Hepatocyte (in vitro differentiated cells): ENCODE results near the gene CLIC3. TPM values are rescaled to one million over a fixed set of nuclear protein-coding genes. Genes with fewer than 3 reads are reported as not detected.

ENCODE experiments used
- DNase-seq: peaks from one replicate; pipeline ENCODE4 v3.0.0-alpha.2; 2016; ENCODE audit warnings: low spot score
- H2AFZ ChIP-seq: fragments of 200-600 bp; sonication (generic); 2 replicates; pipeline ENCODE4 v1.6.0; 2016; ENCODE audit warnings: antibody characterized with exemption, mild to moderate bottlenecking
- H3K27ac ChIP-seq: fragments of 200-600 bp; sonication (generic); 2 replicates; pipeline ENCODE4 v1.5.1; 2016; ENCODE audit warnings: mild to moderate bottlenecking
- H3K27me3 ChIP-seq: fragments of 200-600 bp; sonication (generic); 2 replicates; pipeline ENCODE4 v1.6.1; 2016
- H3K36me3 ChIP-seq: fragments of 200-600 bp; sonication (generic); replicated peaks from 2 replicates; pipeline ENCODE4 v1.5.1; 2016; ENCODE audit warnings: low read depth; ENCODE audit not compliant: insufficient read depth
- H3K4me1 ChIP-seq: fragments of 200-600 bp; sonication (generic); 2 replicates; pipeline ENCODE4 v1.5.1; 2016; ENCODE audit warnings: mild to moderate bottlenecking, moderate library complexity; ENCODE audit not compliant: insufficient read depth
- H3K4me2 ChIP-seq: fragments of 200-600 bp; sonication (generic); 2 replicates; pipeline ENCODE4 v1.6.0; 2016
- H3K4me3 ChIP-seq: fragments of 200-600 bp; sonication (generic); 2 replicates; pipeline ENCODE4 v1.5.1; 2016; ENCODE audit warnings: mild to moderate bottlenecking
- H3K79me2 ChIP-seq: fragments of 200-600 bp; sonication (generic); 2 replicates; pipeline ENCODE4 v1.6.0; 2017; ENCODE audit warnings: mild to moderate bottlenecking
- H3K9me2 ChIP-seq: fragments of 200-600 bp; sonication (generic); replicated peaks from 2 replicates; pipeline ENCODE4 v1.6.0; 2017; ENCODE audit warnings: mild to moderate bottlenecking; ENCODE audit not compliant: insufficient read depth
- H3K9me3 ChIP-seq: fragments of 200-600 bp; sonication (generic); 2 replicates; pipeline ENCODE4 v1.5.1; 2016; ENCODE audit warnings: low read depth, mild to moderate bottlenecking
- H4K20me1 ChIP-seq: fragments of 200-600 bp; sonication (generic); 2 replicates; pipeline ENCODE4 v1.6.0; 2016; ENCODE audit warnings: mild to moderate bottlenecking; ENCODE audit not compliant: insufficient read depth, poor library complexity, severe bottlenecking
- CTCF ChIP-seq: fragments of 200-600 bp; sonication (generic); IDR thresholded peaks from 2 replicates; pipeline ENCODE4 v1.5.1; 2016; ENCODE audit warnings: antibody characterized with exemption, mild to moderate bottlenecking; ENCODE audit not compliant: poor library complexity
- EZH2 ChIP-seq: fragments of 200-600 bp; sonication (generic); IDR thresholded peaks from 2 replicates; pipeline ENCODE4 v1.6.1; 2016; ENCODE audit warnings: antibody characterized with exemption, mild to moderate bottlenecking, borderline replicate concordance
- EZH2phosphoT487 ChIP-seq: fragments of 200-600 bp; sonication (generic); IDR thresholded peaks from one replicate; pipeline ENCODE4 v1.6.1; 2018; ENCODE audit warnings: antibody characterized with exemption, mild to moderate bottlenecking, low read depth, moderate library complexity; ENCODE audit not compliant: unreplicated experiment, severe bottlenecking
- WGBS: methylation state at CpG from one replicate; pipeline ENCODE4 v1.1.6; 2016; ENCODE audit warnings: low lambda C conversion rate; ENCODE audit errors: missing lambda C conversion rate; 5-methylcytosine and 5-hydroxymethylcytosine counted together
- polyA plus RNA-seq: library from polyadenylated mRNA; unstranded; fragments of >200 nt; fragmentation: Nextera tagmentation; extraction: Ambion mirVana; gene quantifications from 2 replicates; pipeline ENCODE4 v1.2.1, GENCODE V29; 2016
- total RNA-seq: library from RNA; depleted of rRNA; stranded (reverse); fragments of >200 nt; gene quantifications from 2 replicates; pipeline ENCODE4 v1.2.3, GENCODE V29; 2014

CLIC3 gene
- total and polyA plus RNA-seq, 2 experiments from 2014 or later = 6.6 to 45.0 TPM

- H3K27ac ChIP-seq = no peak overlapping the region
- H4K20me1 ChIP-seq = no peaks in the 10 kb centered on the region
- 33% methylated on average over 7 of the region's 33 CpGs for WGBS
- no peaks in the 10 kb centered on the region for H3K79me2 ChIP-seq
- no peak for DNase-seq
- H3K4me1 ChIP-seq = peaks cover 3% of the 10 kb centered on the region
- peaks cover 15% of the 10 kb centered on the region for H3K27me3 ChIP-seq
- no peaks in the 10 kb centered on the region for H3K9me2 ChIP-seq
- H3K4me2 ChIP-seq = peak overlapping the region; percentile 54
- H3K4me3 ChIP-seq = no peak overlapping the region
- H3K36me3 ChIP-seq = no peaks in the 10 kb centered on the region
- no peaks in the 10 kb centered on the region for H3K9me3 ChIP-seq
- TF ChIP-seq EZH2phosphoT487 (no peak), EZH2 (no peak), CTCF (no peak)
- no peak overlapping the region for H2AFZ ChIP-seq
Measured at GRCh38 chr9:136985853-136986252, 10.5 kb downstream of the CLIC3 start.

GRCh38 chr9:136985027-136985602 lies 11.3 kb downstream of the CLIC3 start:
- Histone ChIP-seq H2AFZ (no peak overlapping the region), H3K4me2 (peak overlapping the region; percentile 54), H3K9me2 (no peaks in the 10 kb centered on the region), H3K9me3 (no peaks in the 10 kb centered on the region), H3K27ac (no peak overlapping the region), H3K27me3 (peaks cover 15% of the 10 kb centered on the region), H3K79me2 (no peaks in the 10 kb centered on the region), H3K4me1 (peaks cover 3% of the 10 kb centered on the region), H4K20me1 (no peaks in the 10 kb centered on the region), H3K36me3 (no peaks in the 10 kb centered on the region), H3K4me3 (no peak overlapping the region)
- 37% methylated on average over 7 of the region's 48 CpGs for WGBS
- TF ChIP-seq EZH2 (peak; percentile 63), CTCF (no peak)
- DNase-seq = no peak

- H3K9me3 ChIP-seq = no peaks in the 10 kb centered on the region
- H3K27me3 ChIP-seq = peaks cover 15% of the 10 kb centered on the region
- no peaks in the 10 kb centered on the region for H3K79me2 ChIP-seq
- no peak overlapping the region for H3K4me3 ChIP-seq
- DNase-seq = no peak
- no peaks in the 10 kb centered on the region for H3K9me2 ChIP-seq
- WGBS = 88% methylated on average over 5 of the region's 29 CpGs
- H3K27ac ChIP-seq = no peak overlapping the region
- H2AFZ ChIP-seq = no peak overlapping the region
- no peaks in the 10 kb centered on the region for H4K20me1 ChIP-seq
- TF ChIP-seq EZH2 = no peak
- no peak overlapping the region for H3K4me2 ChIP-seq
- peaks cover 3% of the 10 kb centered on the region for H3K4me1 ChIP-seq
- H3K36me3 ChIP-seq = no peaks in the 10 kb centered on the region
Measured at GRCh38 chr9:136984464-136985026, 11.8 kb downstream of the CLIC3 start.

- Histone ChIP-seq H2AFZ (no peak overlapping the region), H3K27ac (no peak overlapping the region), H4K20me1 (no peaks in the 10 kb centered on the region), H3K36me3 (no peaks in the 10 kb centered on the region), H3K4me3 (no peak overlapping the region), H3K9me3 (no peaks in the 10 kb centered on the region), H3K4me2 (no peak overlapping the region), H3K27me3 (peaks cover 15% of the 10 kb centered on the region), H3K79me2 (no peaks in the 10 kb centered on the region), H3K9me2 (no peaks in the 10 kb centered on the region), H3K4me1 (peaks cover 3% of the 10 kb centered on the region)
- no peak for DNase-seq
- WGBS = 75% methylated on average over 11 of the region's 11 CpGs
- TF ChIP-seq CTCF (no peak), EZH2 (no peak), EZH2phosphoT487 (no peak)
Measured at GRCh38 chr9:136983656-136984314, 12.6 kb downstream of the CLIC3 start.
